HG03354 (cell line): Measurements from ENCODE around the gene UCHL5.

Experiments used
- ATAC-seq: cut with Tn5 transposase; IDR thresholded peaks from one replicate; pipeline ENCODE4 v1.9.1; 2021; ENCODE audit warnings: mild to moderate bottlenecking; ENCODE audit not compliant: unreplicated experiment, poor library complexity, severe bottlenecking

Gene UCHL5

GRCh38 chr1:192973988-192974387 lies 85.2 kb downstream of the UCHL5 start:
- ATAC-seq, result no peak

DNA sequence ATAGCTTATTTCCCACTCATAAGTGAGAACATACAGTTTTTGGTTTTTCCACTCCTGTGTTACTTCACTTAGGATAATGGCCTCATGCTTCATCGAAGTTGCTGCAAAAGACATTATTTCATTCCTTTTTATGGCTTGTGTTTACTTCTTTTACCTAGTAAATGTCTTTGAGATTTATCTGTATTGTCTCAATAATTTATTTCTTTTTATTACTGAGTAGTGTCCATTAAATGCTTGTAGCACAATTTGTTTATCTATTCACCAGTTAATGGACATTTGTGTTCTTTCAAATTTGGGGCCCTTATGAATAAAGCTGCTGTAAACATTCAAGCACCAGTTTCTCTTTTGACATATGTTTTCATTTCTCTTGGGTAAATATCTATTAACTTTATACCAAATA lies 86.0 kb downstream of the UCHL5 start:
- no peak for ATAC-seq

DNA sequence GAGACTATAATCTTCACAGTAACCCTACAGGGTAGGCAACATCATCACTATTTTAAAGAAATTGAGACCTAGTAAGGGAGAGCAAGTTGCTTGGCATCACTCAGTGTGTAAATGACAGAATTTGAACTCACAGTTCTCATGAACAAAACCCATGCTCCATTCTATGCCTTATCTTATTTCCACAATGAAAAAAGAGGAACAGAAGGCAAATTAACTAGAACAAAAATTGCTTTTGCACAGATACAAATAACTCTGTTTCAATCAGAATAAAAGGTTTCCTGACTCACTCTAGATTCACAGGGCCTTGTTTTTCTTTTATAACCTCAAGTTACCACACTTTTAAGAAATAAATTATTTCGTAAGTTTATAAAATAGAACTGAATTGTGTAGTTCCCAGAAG lies 90.1 kb downstream of the UCHL5 start:
- ATAC-seq, result no peak

DNA sequence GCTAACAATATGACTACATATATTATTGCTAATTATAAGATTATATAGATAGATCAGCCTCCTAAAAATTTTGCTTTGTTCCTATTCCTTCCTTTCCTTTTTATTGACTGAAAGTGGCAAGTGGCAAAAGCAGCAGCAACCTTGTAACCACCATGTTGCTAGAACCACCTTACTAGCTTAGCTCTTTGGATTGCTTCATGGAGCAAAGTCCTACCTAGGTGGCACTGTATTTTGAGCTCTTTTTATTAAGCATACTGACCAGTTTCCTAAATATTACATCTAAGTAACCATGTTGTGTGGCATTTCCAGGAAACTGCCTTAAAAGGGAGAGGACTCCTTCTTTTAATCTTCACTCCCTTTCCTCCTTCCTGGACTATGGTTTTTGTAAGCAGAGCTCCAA lies 90.8 kb downstream of the UCHL5 start:
- ATAC-seq, result no peak

DNA sequence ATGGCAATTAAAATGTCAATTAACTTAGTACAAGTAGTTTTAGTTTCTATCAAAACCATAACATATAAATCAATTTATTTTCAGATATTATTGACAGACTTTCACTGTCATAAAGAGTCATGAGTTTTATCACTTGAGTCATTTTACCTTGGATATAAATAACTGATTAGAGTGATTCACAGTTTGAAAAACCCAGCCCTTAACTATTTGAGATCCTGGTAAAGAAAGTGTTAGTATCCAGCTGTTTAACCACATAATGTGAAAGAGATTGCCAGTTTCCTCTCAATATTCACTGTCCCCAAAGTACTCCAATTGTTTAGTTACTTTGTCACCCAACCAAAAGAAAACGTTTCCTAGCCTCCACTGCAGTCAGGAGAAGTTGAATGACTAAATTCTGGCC lies 91.3 kb downstream of the UCHL5 start:
- ATAC-seq, result no peak

DNA sequence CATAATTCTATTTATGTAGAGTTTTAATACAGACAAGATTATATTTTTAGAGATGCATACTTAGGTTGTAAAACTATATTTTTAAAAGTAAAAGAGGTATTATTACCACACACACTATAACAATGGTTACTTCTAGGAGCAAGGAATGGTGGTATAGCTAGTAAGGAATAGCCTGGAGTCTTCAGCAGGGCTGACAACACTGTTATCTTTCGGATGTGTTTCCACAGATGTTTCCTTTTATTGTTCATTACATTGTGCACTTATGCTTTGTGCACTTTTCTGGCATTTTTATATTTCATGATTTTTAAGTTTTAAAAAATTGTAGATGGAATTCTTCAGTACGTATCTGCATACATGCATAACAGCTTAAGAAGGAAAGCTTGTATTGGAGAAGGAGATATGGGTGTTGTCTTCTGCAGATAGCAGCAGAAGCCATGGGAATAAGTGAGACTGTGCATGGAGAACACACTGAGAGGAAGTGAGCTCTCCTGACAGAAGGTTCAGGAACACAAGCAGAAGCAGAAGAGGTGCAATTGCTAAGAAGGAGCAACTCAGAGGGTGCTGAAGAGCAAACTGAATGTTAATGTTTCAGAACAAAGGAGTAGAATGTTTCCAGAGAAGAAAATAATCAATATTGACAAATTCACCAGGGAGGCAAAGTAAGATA lies 91.8 kb downstream of the UCHL5 start:
- ATAC-seq, result no peak

- ATAC-seq, result no peak
Measured at GRCh38 chr1:192966073-192966472, 93.1 kb downstream of the UCHL5 start.

DNA sequence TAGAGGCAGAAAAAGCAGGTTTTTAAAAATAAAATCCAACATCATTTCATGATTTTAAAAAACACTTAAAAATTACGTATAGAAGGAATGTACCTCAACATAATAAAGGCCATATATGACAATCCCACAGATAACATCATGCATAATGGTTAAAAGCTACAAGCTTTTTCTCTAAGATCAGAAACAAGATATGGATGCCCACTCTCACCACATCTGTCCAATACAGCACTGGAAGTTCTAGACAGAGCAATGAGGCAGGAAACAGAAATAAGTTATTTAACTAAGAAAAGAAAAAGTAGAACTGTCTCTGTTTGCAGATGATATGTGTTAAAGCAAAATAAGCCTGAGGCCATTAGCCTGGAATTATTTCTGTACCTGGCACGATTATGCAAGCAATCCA lies 96.3 kb downstream of the UCHL5 start:
- no peak for ATAC-seq
